Measurements from ENCODE around the gene ARAP3. TPM values are rescaled to one million over a fixed set of nuclear protein-coding genes. Genes with fewer than 3 reads are reported as not detected.
A peak's percentile ranks its signal among the peaks of the same experiment; 100 is the strongest.

The ARAP3 gene
- total RNA-seq, 3 donors from 2014 or later: 2.6 to 12.1 (median 5.9) TPM

DNA sequence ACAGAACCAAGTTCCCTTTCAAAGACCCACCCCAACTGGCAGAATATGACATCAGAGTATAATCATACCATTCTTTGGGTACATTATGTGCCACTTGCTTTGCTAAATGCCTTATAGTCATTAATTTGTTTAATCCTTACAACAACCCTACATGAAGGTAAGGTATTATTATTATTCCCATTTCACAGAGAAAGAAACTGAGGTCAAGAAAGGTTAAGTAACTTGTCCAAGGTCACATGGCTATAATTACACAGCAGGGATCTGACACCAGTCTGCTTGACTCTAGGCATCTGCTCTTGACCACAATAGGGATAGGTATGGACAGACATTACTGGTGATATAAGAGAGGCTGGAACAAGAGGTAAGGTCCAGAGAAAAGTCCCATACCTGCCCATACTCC, 32.1 kb downstream of the ARAP3 start:
- H3K27me3 ChIP-seq: no peaks in the 10 kb centered on the region
- H3K9me3 ChIP-seq: no peaks in the 10 kb centered on the region
- H3K4me3 ChIP-seq: peak overlapping the region in 1 of 3 donors; percentile 76
- H3K4me1 ChIP-seq: peaks cover 0 to 5% of the 10 kb centered on the region in 2 donors
- no peak for TF ChIP-seq POLR2AphosphoS5 (IDR thresholded peaks at IDR 0.05)
- no peak for TF ChIP-seq POLR2A (IDR thresholded peaks at IDR 0.05)
- TF ChIP-seq, protein P1, sequence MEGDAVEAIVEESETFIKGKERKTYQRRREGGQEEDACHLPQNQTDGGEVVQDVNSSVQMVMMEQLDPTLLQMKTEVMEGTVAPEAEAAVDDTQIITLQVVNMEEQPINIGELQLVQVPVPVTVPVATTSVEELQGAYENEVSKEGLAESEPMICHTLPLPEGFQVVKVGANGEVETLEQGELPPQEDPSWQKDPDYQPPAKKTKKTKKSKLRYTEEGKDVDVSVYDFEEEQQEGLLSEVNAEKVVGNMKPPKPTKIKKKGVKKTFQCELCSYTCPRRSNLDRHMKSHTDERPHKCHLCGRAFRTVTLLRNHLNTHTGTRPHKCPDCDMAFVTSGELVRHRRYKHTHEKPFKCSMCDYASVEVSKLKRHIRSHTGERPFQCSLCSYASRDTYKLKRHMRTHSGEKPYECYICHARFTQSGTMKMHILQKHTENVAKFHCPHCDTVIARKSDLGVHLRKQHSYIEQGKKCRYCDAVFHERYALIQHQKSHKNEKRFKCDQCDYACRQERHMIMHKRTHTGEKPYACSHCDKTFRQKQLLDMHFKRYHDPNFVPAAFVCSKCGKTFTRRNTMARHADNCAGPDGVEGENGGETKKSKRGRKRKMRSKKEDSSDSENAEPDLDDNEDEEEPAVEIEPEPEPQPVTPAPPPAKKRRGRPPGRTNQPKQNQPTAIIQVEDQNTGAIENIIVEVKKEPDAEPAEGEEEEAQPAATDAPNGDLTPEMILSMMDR (IDR thresholded peaks at IDR 0.05): no peak
- no peaks in the 10 kb centered on the region for H3K36me3 ChIP-seq
- no peak overlapping the region for H3K27ac ChIP-seq
- intact Hi-C loops (cut with DNase I; ENCODE audit: low total_unique reads): no loop called here
- no peak for DNase-seq (ENCODE audit: low spot score in 2 of 2)

DNA sequence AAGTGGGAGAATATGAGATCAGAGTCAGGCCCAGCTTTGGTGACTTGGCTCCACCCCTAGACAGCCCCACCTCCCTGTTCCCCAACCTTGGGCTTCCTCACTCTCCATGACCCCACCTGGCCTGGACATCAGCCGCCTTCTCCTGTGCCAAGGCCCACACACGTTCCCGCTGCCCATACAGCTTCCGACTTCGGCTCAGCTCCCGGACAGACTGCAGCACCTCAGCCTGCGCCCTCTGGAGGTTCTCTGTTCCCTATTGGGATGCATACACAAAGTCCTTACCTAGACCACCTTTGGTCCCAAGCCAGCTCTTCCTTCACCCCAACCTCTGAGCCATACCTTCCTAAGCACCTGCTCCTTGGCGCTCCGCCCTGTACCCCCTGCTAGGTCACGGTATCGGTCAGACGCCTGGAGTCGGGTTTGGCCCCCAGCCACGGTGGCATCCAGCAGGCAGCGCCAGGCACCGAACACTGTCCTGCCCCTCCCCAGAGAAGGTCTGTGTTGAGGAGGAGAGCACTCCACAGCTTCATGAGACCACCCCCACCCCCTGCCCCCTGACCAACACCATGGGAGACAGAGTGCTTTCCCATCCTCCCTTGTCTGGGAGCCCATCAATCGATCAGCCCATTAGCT, 32.9 kb downstream of the ARAP3 start:
- Histone ChIP-seq H3K4me3 (no peak overlapping the region), H3K27me3 (no peaks in the 10 kb centered on the region), H3K36me3 (no peaks in the 10 kb centered on the region), H3K9me3 (no peaks in the 10 kb centered on the region), H3K27ac (no peak overlapping the region), H3K4me1 (peaks cover 0 to 5% of the 10 kb centered on the region in 2 donors)
- no peak for DNase-seq (ENCODE audit: low spot score in 2 of 2)
- TF ChIP-seq, protein P1 (IDR thresholded peaks at IDR 0.05): no peak
- TF ChIP-seq POLR2AphosphoS5 (IDR thresholded peaks at IDR 0.05) (no peak), POLR2A (IDR thresholded peaks at IDR 0.05) (no peak)
- intact Hi-C loops (cut with DNase I; ENCODE audit: low total_unique reads): no loop called here

DNA sequence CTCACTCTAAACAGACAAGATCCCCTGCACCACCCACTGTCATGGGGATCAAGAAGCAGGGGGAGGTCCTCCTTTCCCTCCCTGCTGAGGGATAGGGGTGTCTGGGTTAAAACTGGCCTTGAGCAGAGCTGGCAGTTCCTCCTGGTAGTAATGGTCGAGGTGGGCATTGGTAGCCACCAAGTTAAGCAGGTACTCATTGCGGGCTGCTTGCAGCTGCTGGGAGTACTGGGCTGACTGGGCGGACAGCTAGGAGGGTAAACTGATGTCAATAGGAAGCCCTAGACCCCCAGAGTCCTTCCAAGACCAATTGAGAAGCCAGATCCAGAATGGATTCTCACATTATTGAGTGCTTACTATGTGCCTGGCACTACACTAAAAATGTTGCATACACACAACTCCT, 34.2 kb downstream of the ARAP3 start:
- H3K4me1 ChIP-seq: peaks cover 0 to 5% of the 10 kb centered on the region in 2 donors
- no peak for DNase-seq (ENCODE audit: low spot score in 2 of 2)
- no peaks in the 10 kb centered on the region for H3K27me3 ChIP-seq
- H3K9me3 ChIP-seq: no peaks in the 10 kb centered on the region
- no peak overlapping the region for H3K4me3 ChIP-seq
- TF ChIP-seq POLR2A (IDR thresholded peaks at IDR 0.05): no peak
- TF ChIP-seq, protein P1 (IDR thresholded peaks at IDR 0.05): no peak
- TF ChIP-seq POLR2AphosphoS5 (IDR thresholded peaks at IDR 0.05): no peak
- no peaks in the 10 kb centered on the region for H3K36me3 ChIP-seq
- H3K27ac ChIP-seq: no peak overlapping the region
- intact Hi-C loops (cut with DNase I; ENCODE audit: low total_unique reads): no loop called here

DNA sequence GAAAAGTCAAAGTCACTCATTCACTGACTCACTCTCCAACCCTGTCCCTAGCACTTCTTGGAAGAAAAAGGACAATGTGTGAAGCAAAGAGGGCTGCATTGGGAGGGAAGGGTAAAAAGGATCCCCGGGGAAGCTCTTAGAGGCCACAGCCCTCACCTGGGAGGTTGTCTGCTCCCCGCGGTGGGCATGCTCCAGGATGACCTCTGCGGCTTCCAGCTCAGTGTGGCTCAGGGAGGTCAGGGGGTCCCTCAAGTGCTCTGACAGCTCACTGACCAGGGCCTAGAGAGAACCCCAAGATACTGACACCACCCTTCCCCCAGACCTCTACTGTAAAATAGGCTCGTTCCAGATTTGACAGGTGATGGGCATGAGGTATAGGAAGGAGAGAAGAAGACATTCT, 34.8 kb downstream of the ARAP3 start:
- no peaks in the 10 kb centered on the region for H3K36me3 ChIP-seq
- no peak for DNase-seq (ENCODE audit: low spot score in 2 of 2)
- no peaks in the 10 kb centered on the region for H3K27me3 ChIP-seq
- H3K4me1 ChIP-seq: peaks cover 0 to 5% of the 10 kb centered on the region in 2 donors
- intact Hi-C loops (cut with DNase I; ENCODE audit: low total_unique reads): no loop called here
- TF ChIP-seq, protein P1 (IDR thresholded peaks at IDR 0.05): no peak
- no peak overlapping the region for H3K27ac ChIP-seq
- no peak overlapping the region for H3K4me3 ChIP-seq
- no peaks in the 10 kb centered on the region for H3K9me3 ChIP-seq

DNA sequence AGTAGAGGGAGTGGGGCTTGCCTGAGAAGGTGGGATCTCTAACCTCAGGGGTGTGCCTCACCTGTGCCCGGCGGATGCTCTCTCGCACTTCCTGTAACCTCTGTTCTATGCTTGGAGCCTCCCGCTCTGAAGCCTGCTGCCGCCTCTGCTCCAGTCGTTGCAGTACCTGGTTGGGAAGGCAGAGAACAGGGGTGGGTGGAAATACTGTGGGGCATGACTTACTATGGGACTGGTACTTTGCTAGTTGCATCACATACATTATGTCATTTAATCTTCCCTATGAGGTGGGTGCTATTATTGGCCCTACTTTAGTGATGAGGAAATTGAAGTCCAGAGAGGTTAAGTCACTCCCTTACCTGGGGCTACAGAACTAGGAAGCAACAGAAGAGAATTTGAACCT, 36.0 kb downstream of the ARAP3 start:
- H3K9me3 ChIP-seq: no peaks in the 10 kb centered on the region
- no peaks in the 10 kb centered on the region for H3K27me3 ChIP-seq
- no peaks in the 10 kb centered on the region for H3K36me3 ChIP-seq
- intact Hi-C loops (cut with DNase I; ENCODE audit: low total_unique reads): no loop called here
- no peak overlapping the region for H3K27ac ChIP-seq
- TF ChIP-seq, protein P1 (IDR thresholded peaks at IDR 0.05): no peak
- TF ChIP-seq POLR2AphosphoS5 (IDR thresholded peaks at IDR 0.05): no peak
- no peak for TF ChIP-seq POLR2A (IDR thresholded peaks at IDR 0.05)
- H3K4me3 ChIP-seq: no peak overlapping the region
- H3K4me1 ChIP-seq: peaks cover 0 to 5% of the 10 kb centered on the region in 2 donors
- DNase-seq (ENCODE audit: low spot score in 2 of 2): no peak
